ENCODE measurements around the gene CCND1.

The CCND1 gene

DNA sequence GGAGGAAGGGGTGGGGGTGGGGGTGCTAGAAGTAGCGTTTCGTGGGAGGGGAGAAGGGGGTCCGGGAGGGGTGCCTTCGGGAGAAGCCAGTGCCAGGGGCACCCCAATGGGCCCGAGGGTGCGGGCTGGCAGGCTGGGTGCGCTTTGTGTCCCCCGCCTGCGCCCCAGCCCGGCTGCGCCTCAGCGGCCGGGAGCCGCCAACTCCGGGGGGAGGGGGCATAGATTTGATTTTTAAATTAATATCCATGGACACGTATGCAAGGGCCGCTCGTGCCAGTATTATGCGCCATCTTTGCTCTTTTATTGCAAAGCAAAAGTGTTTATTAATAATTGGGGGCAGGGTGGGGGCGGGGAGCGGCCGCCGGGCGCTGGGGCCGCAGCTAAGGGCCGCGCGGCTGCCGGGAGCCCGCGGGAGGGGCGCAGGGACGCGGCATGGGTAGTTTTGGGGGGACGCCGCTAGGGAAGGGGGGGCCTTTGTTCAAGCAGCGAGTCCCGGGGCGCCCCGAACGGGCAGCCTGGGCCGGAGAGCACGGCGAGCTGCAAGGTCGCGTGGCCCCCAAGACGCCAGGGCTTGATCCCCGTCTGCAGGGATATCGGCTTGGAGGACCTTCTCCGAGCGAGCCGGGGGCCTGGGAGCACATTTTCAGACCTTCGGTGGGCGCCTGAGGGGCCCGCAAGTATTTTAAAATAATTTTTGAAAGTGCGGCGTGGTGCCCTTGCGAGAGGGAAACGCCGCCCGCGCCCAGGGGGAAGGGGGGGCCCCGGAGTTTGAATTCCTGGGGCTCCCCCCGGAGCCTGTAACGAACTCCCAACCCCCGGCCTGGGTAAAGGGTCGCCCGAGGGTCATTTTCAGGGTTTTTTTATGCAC lies 959 bp downstream of the CCND1 start:
- no peak for DNase-seq (ENCODE audit: low read depth)

DNA sequence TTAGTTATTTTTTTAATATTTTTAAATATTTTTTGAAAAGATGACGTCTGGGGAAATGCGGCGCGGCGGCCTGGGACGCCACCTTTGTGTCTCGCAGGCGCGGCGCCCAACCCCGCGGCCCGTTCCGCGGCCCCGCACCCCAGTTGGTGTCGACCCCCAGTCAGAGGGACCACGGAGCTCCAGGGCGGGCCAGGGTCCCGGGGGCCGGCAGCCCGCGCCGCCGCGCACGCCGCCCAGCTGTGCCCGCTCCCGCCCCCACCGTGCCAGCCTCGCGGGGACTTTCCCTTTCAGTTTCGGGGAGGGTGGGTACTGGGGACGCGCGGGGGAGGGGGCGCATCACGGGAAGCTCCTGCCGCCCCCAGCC lies 1.6 kb downstream of the CCND1 start:
- DNase-seq (ENCODE audit: low read depth), result peak; percentile 33

DNA sequence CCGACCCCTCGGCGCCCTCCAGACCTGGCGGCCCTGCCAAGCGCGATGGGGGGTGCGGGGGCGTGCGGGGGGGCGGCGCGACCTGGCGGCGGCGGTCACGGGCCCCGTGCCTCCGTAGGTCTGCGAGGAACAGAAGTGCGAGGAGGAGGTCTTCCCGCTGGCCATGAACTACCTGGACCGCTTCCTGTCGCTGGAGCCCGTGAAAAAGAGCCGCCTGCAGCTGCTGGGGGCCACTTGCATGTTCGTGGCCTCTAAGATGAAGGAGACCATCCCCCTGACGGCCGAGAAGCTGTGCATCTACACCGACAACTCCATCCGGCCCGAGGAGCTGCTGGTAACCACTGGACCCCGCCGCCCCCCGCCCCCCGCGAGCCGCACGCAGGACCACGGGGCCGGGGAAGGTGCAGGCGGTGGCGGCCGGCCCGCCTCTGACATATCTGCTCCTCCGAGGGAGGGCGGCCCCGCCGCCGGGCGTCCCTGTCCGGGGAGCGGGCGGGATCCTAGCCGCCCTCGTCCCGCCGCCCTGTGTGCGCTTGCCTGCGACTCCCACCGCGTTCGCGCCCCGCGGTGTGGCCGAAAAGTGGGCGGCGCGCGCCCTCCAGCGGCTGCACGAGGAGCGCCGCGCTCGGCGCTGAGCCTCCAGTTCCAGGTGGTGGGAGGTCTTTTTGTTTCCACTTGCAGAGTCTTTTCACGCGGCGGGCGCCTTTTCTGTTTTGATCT lies 2.1 kb downstream of the CCND1 start:
- peak; percentile 68 for DNase-seq (ENCODE audit: low read depth)

DNA sequence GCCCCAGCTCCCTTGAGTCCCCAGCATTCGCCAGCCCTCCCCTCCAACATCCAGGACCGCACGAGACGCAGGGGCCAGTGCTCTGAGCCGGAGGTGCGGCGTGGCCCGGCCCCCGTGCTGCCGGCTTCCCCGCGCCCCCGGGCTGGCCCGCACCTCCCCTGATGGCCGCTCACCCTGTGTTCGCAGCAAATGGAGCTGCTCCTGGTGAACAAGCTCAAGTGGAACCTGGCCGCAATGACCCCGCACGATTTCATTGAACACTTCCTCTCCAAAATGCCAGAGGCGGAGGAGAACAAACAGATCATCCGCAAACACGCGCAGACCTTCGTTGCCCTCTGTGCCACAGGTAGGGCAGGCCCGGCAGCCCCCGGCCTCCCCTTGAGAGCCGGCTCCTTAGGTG lies 2.7 kb downstream of the CCND1 start:
- no peak for DNase-seq (ENCODE audit: low read depth)

DNA sequence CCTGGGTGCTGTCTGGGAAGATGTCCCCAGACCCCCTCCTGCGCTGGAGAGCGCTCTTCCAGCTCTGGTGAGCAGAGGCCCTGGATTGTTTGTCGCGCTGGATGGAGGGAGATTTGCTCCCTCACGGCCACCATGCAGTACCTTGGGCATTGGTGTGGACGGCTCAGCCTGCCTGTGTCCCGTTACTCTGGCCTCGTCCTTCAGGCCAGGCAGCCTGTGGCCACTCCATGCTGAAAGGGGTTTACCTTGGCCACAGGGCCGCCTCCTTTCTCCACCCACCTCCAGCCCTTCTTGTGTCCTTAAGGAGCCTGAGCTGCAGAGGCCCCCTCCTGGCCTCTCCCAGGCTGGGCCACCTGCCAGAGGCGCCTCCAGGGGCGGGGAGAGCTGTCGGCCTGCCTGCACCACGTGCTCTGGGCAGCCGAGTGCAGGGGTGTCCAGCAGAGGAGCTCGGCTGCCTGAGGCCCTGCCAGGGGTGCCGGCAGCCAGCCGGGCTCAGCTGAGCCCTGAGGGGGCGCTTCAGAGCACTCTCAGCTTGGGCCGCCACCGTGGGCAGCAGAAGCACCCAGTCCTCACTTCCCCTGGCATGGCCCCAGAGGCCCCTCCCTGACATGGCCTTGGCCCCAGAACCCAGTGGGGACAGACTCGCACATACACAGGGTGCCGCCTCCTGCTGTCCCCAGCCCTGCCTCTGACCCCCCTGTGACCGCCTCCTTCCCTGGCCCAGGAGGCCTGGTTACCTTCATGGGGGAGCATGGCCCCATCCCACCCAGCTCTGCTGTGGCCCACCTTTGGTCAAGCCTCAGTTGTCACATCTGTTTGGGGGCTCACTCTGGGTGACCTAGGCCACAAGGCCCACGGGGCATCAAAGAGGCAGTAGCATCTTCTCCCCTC lies 3.4 kb downstream of the CCND1 start:
- no peak for DNase-seq (ENCODE audit: low read depth)

DNA sequence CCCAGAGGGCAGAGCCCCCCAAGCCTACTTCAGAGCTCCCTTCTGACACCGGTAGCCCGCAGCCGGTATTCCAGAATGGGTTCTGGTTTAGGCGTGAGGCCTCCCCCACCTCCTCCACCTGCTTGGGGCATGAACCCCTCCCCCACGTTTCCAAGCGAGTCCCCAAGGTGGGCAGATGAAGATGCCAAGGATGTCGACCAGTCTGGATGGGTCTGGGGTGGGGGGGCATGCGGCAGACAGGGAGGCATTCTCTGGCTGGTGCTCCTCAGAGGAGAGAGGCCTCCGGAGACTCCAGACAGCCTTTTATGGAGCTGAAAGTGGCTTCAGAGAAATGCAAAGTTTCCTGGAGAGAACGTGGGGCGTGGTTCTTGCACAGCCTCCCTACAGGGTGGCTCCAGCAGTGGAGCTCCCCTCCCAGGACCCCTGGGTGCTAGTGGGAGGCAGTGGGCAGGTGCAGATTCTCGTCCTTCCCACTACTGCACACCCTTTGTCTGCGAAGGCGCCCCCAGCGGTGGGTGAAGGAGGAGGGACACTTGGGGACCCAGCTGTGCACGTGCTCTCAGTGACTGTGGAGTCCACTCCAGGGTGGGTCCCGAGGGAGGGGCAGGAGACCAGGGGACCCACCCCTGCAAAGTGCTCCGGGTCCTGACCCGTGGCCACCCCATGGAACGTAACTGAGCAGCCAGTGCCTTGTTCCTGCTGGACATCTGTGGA lies 4.2 kb downstream of the CCND1 start:
- no peak for DNase-seq (ENCODE audit: low read depth)

DNA sequence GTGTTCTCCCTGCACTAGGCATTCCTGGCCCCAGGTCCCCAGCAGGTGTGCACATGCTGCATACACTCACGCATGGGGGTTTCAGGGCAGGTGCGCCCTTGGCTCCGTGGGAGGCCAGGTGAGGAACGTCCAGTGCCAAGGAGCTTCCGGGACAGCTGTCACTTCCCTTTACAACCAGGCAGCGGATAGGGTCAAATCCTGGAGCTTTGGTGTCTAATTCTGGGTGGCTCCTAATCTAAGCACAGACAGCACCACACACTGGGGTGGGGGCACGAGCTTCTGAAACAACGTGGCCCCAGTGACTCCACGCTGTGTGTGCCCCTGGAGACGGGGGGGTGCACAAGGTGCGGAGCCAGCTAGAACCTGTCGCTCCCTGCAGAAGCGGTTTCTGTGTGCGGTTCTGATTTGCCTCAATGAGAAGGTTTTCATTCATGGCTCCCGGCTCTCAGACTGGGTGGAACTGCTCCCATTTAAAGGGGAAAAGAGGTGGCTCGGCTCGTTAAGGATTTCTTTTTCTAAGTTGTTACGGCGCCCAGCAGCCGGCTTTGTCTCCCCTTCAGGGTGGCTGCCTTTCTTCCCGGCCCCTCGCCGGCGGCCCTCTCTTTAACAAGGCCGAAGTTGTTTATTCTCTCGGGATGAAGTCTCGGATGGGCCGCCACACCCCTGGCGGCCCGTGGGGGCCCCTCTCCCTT lies 5.0 kb downstream of the CCND1 start:
- DNase-seq (ENCODE audit: low read depth), result no peak

DNA sequence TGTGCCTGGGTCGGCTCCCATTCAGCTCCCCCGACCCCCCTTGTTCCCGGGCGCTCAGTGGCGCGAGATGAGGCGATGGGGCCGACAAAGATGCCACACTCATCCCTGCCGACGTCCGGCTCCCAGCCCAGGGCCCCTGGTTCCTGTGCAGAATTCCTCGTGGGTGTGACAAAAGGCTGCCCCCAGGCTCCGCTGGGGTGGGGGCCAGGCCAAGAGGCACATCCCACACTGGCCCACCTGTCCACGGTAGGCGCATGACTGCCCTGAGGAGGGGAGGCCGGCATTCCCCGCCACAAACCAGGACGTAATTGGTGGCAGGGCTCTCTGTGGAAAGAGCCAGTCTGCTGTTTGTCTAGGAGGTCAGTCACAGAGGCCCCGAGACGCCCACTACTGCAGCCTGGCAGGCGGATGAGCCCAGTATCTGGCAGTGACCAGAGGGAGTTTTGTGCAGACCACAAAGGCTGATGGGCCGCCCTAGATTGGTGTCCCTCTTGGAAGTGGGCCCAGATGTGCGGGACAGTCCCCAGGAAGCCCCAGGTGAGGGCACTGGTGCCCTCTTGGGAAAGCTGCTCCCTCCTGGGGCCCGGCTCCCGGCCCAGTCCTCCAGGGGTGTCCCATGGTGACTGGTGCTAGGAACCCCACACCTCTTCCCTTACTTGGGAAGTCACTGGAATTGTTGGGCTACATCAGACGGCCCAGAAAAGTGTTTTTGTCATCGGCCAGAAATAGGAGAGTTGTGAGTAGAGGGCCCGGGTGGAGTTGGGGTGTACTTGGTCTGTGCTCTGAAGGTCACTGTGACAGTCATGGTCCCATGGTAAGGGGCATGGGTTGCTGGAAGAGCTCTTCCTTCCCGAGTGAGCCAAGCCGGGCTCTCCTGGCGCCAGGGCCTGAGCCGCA lies 5.8 kb downstream of the CCND1 start:
- DNase-seq (ENCODE audit: low read depth), result no peak

DNA sequence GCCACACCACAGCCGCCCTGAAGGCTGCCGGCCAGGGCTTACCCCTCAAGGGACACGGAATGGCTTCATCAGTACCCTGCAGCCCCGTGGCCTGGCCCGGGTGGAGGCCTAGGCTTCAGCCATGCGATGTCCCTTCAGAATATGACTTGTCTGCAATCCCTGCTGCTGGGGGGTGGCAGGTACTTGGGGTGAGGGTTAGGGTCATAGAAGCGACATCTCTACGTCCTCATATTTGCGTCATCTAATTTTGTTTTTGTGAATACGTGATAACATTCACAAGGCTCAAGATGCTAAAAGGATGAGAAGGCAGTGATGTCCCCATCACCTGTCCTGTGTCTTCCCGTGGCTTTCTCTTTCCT lies 6.4 kb downstream of the CCND1 start:
- DNase-seq (ENCODE audit: low read depth), result no peak

DNA sequence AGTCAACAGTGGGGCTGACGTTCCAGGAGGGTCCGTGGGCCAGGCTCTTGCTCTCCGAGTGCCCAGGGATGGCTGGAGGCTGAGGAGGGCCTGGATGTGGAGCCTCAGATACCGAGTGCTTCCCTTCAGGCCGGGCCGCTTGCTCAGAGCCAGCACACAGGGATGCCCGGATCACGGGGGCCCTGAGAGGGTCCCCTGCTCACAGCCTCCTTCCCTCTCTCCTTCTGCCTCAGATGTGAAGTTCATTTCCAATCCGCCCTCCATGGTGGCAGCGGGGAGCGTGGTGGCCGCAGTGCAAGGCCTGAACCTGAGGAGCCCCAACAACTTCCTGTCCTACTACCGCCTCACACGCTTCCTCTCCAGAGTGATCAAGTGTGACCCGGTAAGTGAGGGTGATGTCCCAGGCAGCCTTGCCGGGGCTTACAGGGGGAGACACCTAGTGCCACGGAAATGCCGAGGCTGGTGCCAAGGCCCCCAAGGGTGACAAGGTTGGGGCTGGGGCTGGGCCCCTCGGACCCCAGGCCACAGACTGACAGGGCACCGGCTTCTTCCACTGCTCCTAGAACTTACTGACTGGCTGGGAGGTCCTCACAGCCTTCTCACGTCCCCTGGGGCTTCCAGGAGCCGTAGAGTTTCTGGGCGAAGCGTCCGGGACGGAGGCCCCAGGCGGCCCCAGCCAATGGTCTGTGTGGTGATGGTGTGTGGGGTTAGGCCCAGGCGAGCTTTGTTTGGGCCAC lies 7.0 kb downstream of the CCND1 start:
- no peak for DNase-seq (ENCODE audit: low read depth)

DNA sequence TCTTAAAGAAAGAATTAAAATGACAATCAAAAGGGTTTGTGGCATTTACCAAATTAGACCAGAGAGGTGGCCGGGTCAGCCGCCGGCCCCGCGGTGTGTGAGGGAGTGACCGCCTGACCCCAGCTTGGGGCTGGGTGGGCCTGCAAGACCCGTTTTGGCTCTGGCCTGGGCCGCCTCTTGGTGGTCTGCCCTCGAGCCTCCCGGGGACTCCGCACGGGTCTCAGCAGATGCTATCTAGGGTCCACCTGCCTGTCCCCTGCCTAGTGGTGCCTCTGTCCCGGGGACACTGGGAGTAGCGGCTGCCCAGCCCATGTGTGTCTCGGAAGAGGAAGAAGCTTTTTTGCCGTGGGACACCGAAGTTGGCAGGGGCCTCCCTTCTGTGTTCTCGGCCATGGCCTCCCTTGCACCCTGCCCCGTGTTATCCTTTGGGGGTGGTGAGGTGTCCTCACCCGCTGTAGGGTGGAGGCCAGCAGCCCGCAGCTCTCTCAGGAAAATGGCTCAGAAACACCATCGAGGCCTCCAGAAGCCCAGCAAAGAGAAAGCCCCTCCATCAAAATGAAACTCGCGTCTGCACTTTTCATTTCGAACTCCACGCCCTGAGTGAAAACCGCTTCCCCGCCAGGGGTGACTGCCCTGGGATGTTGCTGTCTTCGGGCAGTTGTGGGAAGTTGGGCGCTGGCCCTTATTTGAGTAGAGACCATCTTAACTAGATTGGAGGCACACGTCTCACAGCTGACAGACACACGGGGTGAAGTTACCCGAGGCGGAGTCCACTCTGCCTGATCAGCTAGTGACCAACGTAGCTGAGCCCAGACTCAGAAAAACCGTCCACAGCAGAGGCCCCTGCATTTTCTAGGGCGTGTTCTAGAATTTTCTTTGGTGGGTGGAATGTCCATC lies 8.0 kb downstream of the CCND1 start:
- DNase-seq (ENCODE audit: low read depth), result no peak

DNA sequence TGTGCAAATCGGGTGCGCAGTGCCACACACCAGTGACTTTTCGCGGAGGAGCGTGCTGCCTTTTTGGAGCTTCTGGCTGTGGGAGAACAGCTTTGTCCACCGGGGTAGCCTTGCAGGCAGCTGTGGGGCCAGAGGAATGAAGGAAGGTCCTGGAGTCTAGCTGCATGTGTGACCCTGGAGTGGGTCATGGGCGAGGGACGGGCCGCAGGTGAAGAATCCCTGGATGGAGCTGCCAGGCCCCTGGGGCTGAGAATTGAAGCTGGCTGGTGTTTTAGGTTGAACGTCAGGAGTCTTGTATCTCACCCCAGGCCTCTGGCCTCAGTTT lies 8.6 kb downstream of the CCND1 start:
- no peak for DNase-seq (ENCODE audit: low read depth)

DNA sequence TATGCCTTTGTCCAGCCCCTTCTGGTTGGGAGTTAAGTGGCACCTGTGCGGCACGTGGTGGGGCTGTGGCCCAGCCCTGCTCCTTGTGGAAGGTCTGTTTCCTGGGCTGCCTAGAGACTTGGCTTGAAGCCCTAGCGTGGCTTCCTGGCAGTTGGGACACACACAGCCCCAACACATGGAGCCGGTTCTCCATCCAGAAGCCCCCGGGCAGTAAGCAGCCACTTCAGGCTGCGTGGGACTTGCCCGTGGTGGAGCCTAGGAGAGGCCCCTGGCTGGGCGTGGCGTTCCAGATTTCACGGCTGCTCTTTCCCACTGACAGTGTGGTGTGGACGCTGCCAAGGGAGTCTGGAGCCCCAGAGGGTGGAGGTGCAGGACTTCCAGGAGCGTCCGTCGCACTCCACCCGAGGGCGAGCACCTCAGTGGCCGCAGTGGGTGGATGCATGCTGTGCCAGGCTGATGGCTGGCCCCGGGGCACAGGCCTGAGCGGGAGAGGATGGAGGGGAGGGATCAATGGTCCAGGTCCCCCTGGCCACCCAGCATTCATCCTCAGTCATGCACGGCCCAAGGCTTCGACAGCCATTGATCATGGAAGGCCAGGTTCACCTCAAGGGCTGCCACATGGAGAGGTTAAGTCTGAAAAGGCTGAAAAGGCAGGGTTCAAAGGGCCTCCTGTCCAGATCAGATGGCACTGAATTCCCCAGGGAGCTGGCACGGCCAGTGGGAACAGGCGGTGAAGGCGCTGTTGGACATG lies 9.3 kb downstream of the CCND1 start:
- DNase-seq (ENCODE audit: low read depth), result no peak

DNA sequence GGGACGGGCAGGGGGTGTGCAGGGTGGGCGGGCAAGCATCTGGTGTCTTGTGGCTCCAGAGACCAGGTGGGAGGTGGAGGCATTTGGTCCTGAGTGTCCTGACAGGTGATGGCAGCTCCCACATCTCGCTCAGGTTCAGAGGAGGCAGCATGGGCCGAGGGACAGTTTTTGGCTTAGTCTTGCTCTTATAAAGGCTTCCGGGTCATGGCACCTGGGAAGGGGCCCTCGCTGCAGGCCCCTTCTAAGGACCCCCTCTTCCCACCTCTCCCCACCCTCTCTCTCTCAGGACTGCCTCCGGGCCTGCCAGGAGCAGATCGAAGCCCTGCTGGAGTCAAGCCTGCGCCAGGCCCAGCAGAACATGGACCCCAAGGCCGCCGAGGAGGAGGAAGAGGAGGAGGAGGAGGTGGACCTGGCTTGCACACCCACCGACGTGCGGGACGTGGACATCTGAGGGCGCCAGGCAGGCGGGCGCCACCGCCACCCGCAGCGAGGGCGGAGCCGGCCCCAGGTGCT lies 9.9 kb downstream of the CCND1 start:
- DNase-seq (ENCODE audit: low read depth), result no peak

DNA sequence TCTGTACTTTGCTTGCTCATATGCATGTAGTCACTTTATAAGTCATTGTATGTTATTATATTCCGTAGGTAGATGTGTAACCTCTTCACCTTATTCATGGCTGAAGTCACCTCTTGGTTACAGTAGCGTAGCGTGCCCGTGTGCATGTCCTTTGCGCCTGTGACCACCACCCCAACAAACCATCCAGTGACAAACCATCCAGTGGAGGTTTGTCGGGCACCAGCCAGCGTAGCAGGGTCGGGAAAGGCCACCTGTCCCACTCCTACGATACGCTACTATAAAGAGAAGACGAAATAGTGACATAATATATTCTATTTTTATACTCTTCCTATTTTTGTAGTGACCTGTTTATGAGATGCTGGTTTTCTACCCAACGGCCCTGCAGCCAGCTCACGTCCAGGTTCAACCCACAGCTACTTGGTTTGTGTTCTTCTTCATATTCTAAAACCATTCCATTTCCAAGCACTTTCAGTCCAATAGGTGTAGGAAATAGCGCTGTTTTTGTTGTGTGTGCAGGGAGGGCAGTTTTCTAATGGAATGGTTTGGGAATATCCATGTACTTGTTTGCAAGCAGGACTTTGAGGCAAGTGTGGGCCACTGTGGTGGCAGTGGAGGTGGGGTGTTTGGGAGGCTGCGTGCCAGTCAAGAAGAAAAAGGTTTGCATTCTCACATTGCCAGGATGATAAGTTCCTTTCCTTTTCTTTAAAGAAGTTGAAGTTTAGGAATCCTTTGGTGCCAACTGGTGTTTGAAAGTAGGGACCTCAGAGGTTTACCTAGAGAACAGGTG lies 11.1 kb downstream of the CCND1 start:
- DNase-seq (ENCODE audit: low read depth), result no peak

DNA sequence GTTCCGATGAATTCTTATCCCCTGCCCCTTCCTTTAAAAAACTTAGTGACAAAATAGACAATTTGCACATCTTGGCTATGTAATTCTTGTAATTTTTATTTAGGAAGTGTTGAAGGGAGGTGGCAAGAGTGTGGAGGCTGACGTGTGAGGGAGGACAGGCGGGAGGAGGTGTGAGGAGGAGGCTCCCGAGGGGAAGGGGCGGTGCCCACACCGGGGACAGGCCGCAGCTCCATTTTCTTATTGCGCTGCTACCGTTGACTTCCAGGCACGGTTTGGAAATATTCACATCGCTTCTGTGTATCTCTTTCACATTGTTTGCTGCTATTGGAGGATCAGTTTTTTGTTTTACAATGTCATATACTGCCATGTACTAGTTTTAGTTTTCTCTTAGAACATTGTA lies 12.0 kb downstream of the CCND1 start:
- DNase-seq (ENCODE audit: low read depth), result no peak

DNA sequence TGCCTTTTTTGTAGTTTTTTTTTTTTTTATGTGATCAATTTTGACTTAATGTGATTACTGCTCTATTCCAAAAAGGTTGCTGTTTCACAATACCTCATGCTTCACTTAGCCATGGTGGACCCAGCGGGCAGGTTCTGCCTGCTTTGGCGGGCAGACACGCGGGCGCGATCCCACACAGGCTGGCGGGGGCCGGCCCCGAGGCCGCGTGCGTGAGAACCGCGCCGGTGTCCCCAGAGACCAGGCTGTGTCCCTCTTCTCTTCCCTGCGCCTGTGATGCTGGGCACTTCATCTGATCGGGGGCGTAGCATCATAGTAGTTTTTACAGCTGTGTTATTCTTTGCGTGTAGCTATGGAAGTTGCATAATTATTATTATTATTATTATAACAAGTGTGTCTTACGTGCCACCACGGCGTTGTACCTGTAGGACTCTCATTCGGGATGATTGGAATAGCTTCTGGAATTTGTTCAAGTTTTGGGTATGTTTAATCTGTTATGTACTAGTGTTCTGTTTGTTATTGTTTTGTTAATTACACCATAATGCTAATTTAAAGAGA lies 12.5 kb downstream of the CCND1 start:
- no peak for DNase-seq (ENCODE audit: low read depth)
